Ectodermal cell (in vitro differentiated cells): Measurements from ENCODE around the gene PSMD3.

Source experiments
- H3K27ac ChIP-seq: 2 replicates; pipeline ENCODE4 v1.7.0; 2013; ENCODE audit warnings: mild to moderate bottlenecking, low read depth, low read length; ENCODE audit not compliant: insufficient read depth, poor library complexity, severe bottlenecking
- H3K27me3 ChIP-seq: 2 replicates; pipeline ENCODE4 v1.7.0; 2013; ENCODE audit warnings: mild to moderate bottlenecking, low read length; ENCODE audit not compliant: insufficient read depth, control insufficient read depth, poor library complexity, severe bottlenecking
- H3K36me3 ChIP-seq: one replicate; pipeline ENCODE4 v1.7.0; 2013; ENCODE audit warnings: low read length; ENCODE audit not compliant: control insufficient read depth, insufficient read depth
- H3K4me1 ChIP-seq: one replicate; pipeline ENCODE4 v1.7.0; 2013; ENCODE audit warnings: low read length; ENCODE audit not compliant: control insufficient read depth, insufficient read depth
- H3K4me3 ChIP-seq: 2 replicates; pipeline ENCODE4 v1.7.0; 2013; ENCODE audit warnings: low read depth, low read length, control low read depth; ENCODE audit not compliant: insufficient read depth
- H3K9me3 ChIP-seq: 2 replicates; pipeline ENCODE4 v1.7.0; 2013; ENCODE audit warnings: mild to moderate bottlenecking, low read length, moderate library complexity; ENCODE audit not compliant: control insufficient read depth
- WGBS, 2 experiments: methylation state at CpG; one replicate each; pipeline ENCODE4 v1.1.7; 2013; ENCODE audit warnings: missing lambda C conversion rate in 2 of 2; 5-methylcytosine and 5-hydroxymethylcytosine counted together

The PSMD3 gene

GRCh38 chr17:39973496-39973895, 7.1 kb upstream of the PSMD3 start:
- peaks cover 26% of the 10 kb centered on the region for H3K27me3 ChIP-seq
- no peak overlapping the region for H3K4me3 ChIP-seq
- 90 to 91% methylated on average over 2 of the region's 2 CpGs for WGBS, 2 experiments
- no peaks in the 10 kb centered on the region for H3K4me1 ChIP-seq
- no peaks in the 10 kb centered on the region for H3K36me3 ChIP-seq
- no peaks in the 10 kb centered on the region for H3K9me3 ChIP-seq
- H3K27ac ChIP-seq: no peak overlapping the region

DNA sequence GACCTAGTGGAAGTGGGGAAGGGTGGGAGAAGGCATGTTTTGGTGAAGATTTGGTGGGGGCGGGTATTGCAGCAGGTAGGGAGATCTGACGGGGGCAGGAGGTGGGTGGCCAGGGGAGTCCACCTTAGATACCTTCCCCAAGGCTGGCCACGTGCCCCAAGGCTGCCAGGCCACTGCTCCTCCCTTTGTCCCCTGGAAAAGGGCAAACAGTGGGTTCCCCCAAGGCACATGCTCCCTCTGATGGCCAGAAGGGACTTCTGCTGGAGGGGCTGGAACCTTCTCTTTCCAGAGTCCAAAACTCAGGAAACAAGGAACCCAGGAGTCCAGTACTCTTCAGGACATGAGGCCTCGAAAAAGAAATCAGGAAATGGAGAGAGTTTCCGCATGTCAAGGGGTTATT, 6.2 kb upstream of the PSMD3 start:
- H3K4me1 ChIP-seq: no peaks in the 10 kb centered on the region
- H3K9me3 ChIP-seq: no peaks in the 10 kb centered on the region
- no peak overlapping the region for H3K4me3 ChIP-seq
- 88 to 90% methylated on average over 5 of the region's 5 CpGs for WGBS, 2 experiments
- H3K27ac ChIP-seq: no peak overlapping the region
- peaks cover 30% of the 10 kb centered on the region for H3K27me3 ChIP-seq
- H3K36me3 ChIP-seq: no peaks in the 10 kb centered on the region

DNA sequence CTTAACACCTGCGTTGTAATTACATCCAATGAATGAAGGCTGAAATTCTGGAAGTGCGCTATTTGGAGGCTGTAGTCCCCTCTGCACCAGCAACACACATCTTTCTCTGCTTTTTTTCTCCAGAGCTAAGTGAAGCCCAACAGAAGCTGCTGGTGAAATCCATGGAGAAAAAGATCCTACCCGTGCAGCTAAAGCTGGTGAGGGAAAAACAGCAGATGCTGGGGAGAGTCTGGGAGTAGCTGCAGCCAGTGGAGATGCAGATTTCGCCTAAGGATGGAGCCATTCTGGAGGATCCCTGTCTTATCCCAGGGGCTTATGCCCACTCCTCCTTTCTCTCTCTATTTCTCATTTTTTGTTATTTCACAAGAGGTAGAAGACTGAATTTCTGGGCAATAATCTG, 4.8 kb upstream of the PSMD3 start:
- H3K27ac ChIP-seq: no peak overlapping the region

GRCh38 chr17:39979016-39979670, 1.5 kb upstream of the PSMD3 start:
- H3K4me3 ChIP-seq: no peak overlapping the region

More for the DNA sequence above, 4.8 kb upstream of the PSMD3 start:
- Histone ChIP-seq H3K4me1 (no peaks in the 10 kb centered on the region), H3K4me3 (no peak overlapping the region), H3K36me3 (no peaks in the 10 kb centered on the region), H3K27me3 (peaks cover 27% of the 10 kb centered on the region), H3K9me3 (no peaks in the 10 kb centered on the region)
- WGBS, 2 experiments: 77 to 87% methylated on average over 4 of the region's 4 CpGs

DNA sequence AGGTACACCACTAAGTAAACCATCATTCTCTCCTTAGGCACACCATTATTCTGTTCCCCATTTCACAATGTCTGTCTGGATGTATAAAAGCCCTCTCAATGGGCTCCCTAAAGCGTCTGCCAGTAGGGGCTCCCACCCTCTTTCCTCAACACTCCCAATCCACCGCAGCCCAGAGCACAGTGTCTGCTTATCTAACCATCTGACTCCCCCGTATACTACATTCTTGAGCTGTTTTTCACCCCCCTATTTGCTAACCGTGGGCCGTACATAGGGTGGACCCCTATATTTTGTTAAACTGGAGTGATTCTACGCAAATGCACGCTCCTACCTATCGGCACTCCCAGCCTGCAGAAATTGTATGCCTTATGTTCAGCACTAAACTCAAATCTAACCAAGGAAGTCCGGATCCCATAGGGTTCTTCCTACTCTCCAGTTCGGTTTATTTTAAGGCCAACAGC, 685 bp upstream of the PSMD3 start:
- WGBS, 2 experiments: 3% methylated on average over 10 of the region's 10 CpGs
- H3K36me3 ChIP-seq: peaks cover 9% of the 10 kb centered on the region
- no peak overlapping the region for H3K27ac ChIP-seq
- peaks cover 18% of the 10 kb centered on the region for H3K27me3 ChIP-seq
- H3K4me3 ChIP-seq: peak overlapping the region; percentile 92
- H3K4me1 ChIP-seq: no peaks in the 10 kb centered on the region
- no peaks in the 10 kb centered on the region for H3K9me3 ChIP-seq

More at GRCh38 chr17:39979016-39979670, 1.5 kb upstream of the PSMD3 start:
- Histone ChIP-seq H3K4me1 (no peaks in the 10 kb centered on the region), H3K36me3 (peaks cover 1% of the 10 kb centered on the region), H3K27ac (no peak overlapping the region), H3K9me3 (no peaks in the 10 kb centered on the region), H3K27me3 (peaks cover 18% of the 10 kb centered on the region)
- 70 to 72% methylated on average over 4 of the region's 5 CpGs for WGBS, 2 experiments

GRCh38 chr17:39981207-39981741, 667 bp downstream of the PSMD3 start:
- H3K4me3 ChIP-seq: peak overlapping the region; percentile 92
- H3K4me1 ChIP-seq: no peaks in the 10 kb centered on the region
- H3K9me3 ChIP-seq: no peaks in the 10 kb centered on the region
- H3K27ac ChIP-seq: peak overlapping the region; percentile 88
- peaks cover 22% of the 10 kb centered on the region for H3K36me3 ChIP-seq
- H3K27me3 ChIP-seq: peaks cover 18% of the 10 kb centered on the region
- WGBS, 2 experiments: 1 to 3% methylated on average over 15 of the region's 15 CpGs

DNA sequence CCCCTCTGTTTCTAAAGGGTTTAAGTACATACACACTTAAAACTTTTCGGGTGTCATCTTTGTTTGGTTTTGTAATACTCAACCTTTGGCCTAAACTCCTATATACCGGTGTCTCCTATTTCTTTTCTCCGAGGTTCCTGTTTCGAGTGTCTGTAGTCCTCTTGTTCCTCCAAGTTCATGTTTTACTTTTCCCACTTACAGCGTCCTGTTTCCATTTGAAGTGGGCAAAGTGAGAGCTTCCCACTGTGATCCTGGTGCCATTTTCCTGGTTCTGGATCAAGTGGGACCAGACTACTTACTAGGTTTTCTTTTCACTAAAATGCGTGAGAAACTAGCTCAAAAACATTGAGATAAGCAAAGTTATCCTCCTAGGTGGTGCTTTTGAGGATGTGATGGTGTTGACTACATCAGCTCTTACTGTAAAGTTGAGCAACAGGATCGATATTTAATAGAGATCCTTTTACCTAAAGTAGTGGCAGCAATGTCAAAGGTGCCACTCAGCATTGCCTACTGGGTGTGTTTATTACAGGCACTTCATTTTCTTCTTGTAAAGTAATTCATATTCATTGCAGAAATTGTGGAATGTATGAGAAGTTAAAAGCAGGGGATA, 1.3 kb downstream of the PSMD3 start:
- no peak overlapping the region for H3K27ac ChIP-seq
- 52 to 59% methylated on average over 7 of the region's 7 CpGs for WGBS, 2 experiments
- H3K36me3 ChIP-seq: peaks cover 28% of the 10 kb centered on the region
- no peaks in the 10 kb centered on the region for H3K9me3 ChIP-seq
- no peaks in the 10 kb centered on the region for H3K4me1 ChIP-seq
- peak overlapping the region; percentile 92 for H3K4me3 ChIP-seq
- peaks cover 18% of the 10 kb centered on the region for H3K27me3 ChIP-seq

DNA sequence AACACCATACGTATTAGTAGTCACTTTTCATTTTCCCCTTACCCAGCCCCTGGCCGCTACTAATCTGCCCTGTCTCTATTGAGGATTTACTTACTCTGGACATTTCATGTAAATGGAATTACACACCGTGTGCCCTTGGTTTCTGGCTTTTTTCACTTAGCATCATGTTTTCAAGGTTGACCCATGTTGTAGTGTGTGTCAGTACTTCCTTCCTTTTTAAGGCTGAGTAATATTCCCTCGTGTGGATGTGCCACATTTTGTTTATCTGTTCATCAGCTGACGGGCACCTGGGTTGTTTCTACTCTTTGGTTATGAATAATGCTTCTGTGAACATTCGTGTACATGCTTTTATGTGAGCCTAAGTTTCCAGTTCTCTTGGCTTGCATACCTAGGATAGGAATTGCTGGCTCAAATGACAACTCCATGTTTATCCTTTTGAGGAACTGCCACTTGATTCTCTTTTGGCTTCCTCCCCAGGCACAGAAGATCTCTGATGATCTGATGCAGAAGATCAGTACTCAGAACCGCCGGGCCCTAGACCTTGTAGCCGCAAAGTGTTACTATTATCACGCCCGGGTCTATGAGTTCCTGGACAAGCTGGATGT, 7.7 kb downstream of the PSMD3 start:
- Histone ChIP-seq H3K4me3 (no peak overlapping the region), H3K36me3 (peaks cover 75% of the 10 kb centered on the region), H3K27ac (no peak overlapping the region), H3K4me1 (no peaks in the 10 kb centered on the region), H3K9me3 (no peaks in the 10 kb centered on the region), H3K27me3 (no peaks in the 10 kb centered on the region)
- WGBS, 2 experiments: 96 to 97% methylated on average over 11 of the region's 11 CpGs

GRCh38 chr17:39994448-39994847, 13.8 kb downstream of the PSMD3 start:
- Histone ChIP-seq H3K4me3 (no peak overlapping the region), H3K36me3 (peaks cover 64% of the 10 kb centered on the region), H3K9me3 (no peaks in the 10 kb centered on the region), H3K4me1 (no peaks in the 10 kb centered on the region), H3K27me3 (no peaks in the 10 kb centered on the region), H3K27ac (no peak overlapping the region)
- WGBS, 2 experiments: 94 to 97% methylated on average over 11 of the region's 11 CpGs

DNA sequence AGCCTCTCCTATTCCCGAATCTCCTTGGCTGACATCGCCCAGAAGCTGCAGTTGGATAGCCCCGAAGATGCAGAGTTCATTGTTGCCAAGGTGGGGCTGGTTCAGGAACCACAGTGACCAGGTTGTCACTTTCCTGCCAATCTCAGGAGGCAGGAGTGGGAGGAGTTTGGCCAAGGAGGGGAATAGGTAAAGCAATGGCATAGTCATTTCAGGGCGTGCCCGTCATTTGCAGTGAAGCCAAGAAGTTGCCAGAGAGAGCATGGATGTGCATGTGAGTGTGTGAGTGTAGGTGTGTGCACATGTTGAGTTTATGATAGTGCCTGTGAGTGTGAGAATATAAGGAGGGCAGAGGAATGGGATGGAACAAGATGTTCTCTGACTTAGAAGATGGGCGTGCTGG, 14.8 kb downstream of the PSMD3 start:
- Histone ChIP-seq H3K36me3 (peaks cover 55% of the 10 kb centered on the region), H3K9me3 (no peaks in the 10 kb centered on the region), H3K27ac (no peak overlapping the region), H3K4me3 (no peak overlapping the region), H3K4me1 (no peaks in the 10 kb centered on the region), H3K27me3 (no peaks in the 10 kb centered on the region)
- 95 to 96% methylated on average over 6 of the region's 6 CpGs for WGBS, 2 experiments
